Fibroblast of skin of right quadriceps (primary cell): ENCODE results near the gene SLC20A1.

ENCODE experiments used
- DNase-seq: peaks from one replicate; pipeline ENCODE4 v3.0.0-alpha.2; 2013

Gene SLC20A1

GRCh38 chr2:112625474-112626114, 20.1 kb upstream of the SLC20A1 start:
- DNase-seq, result no peak

- peak; percentile 77 for DNase-seq
Measured at GRCh38 chr2:112626604-112627059, 19.1 kb upstream of the SLC20A1 start.

GRCh38 chr2:112627060-112628040, 18.4 kb upstream of the SLC20A1 start:
- DNase-seq, result peak; percentile 95

- DNase-seq, result peak; percentile 39
Measured at GRCh38 chr2:112629224-112629623, 16.5 kb upstream of the SLC20A1 start.

GRCh38 chr2:112629823-112630222, 15.9 kb upstream of the SLC20A1 start:
- DNase-seq, result no peak

GRCh38 chr2:112630268-112630667, 15.5 kb upstream of the SLC20A1 start:
- no peak for DNase-seq

GRCh38 chr2:112633708-112634107, 12.0 kb upstream of the SLC20A1 start:
- no peak for DNase-seq

- DNase-seq, result no peak
Measured at GRCh38 chr2:112634153-112634873, 11.4 kb upstream of the SLC20A1 start.

- DNase-seq, result no peak
Measured at GRCh38 chr2:112634874-112635157, 10.9 kb upstream of the SLC20A1 start.

- no peak for DNase-seq
Measured at GRCh38 chr2:112636605-112637288, 9.0 kb upstream of the SLC20A1 start.

- no peak for DNase-seq
Measured at GRCh38 chr2:112637289-112637660, 8.5 kb upstream of the SLC20A1 start.

GRCh38 chr2:112639936-112640335, 5.8 kb upstream of the SLC20A1 start:
- DNase-seq, result no peak

GRCh38 chr2:112640467-112640799, 5.3 kb upstream of the SLC20A1 start:
- no peak for DNase-seq

- peak; percentile 84 for DNase-seq
Measured at GRCh38 chr2:112640800-112641675, 4.7 kb upstream of the SLC20A1 start.

GRCh38 chr2:112641701-112642100, 4.0 kb upstream of the SLC20A1 start:
- DNase-seq, result no peak

- DNase-seq, result no peak
Measured at GRCh38 chr2:112642561-112642960, 3.2 kb upstream of the SLC20A1 start.

GRCh38 chr2:112642966-112643365, 2.8 kb upstream of the SLC20A1 start:
- no peak for DNase-seq

GRCh38 chr2:112643488-112643887, 2.3 kb upstream of the SLC20A1 start:
- DNase-seq, result no peak

GRCh38 chr2:112644155-112644932, 1.4 kb upstream of the SLC20A1 start:
- no peak for DNase-seq

GRCh38 chr2:112644933-112645309, 818 bp upstream of the SLC20A1 start:
- no peak for DNase-seq

GRCh38 chr2:112646102-112646719, 472 bp downstream of the SLC20A1 start:
- no peak for DNase-seq
